Inferior parietal cortex (tissue), 1 donor: ENCODE data around the gene ALPK1.
"Not testable (repeated sequence)": the region's sequence is repeated elsewhere in the genome, so short reads cannot be mapped to it uniquely, and the experiment has no call there.

Source experiments
- DNase-seq: peaks from one replicate; pipeline ENCODE4 v3.0.0-alpha.2; 2016; ENCODE audit errors: extremely low spot score

The ALPK1 gene

DNA sequence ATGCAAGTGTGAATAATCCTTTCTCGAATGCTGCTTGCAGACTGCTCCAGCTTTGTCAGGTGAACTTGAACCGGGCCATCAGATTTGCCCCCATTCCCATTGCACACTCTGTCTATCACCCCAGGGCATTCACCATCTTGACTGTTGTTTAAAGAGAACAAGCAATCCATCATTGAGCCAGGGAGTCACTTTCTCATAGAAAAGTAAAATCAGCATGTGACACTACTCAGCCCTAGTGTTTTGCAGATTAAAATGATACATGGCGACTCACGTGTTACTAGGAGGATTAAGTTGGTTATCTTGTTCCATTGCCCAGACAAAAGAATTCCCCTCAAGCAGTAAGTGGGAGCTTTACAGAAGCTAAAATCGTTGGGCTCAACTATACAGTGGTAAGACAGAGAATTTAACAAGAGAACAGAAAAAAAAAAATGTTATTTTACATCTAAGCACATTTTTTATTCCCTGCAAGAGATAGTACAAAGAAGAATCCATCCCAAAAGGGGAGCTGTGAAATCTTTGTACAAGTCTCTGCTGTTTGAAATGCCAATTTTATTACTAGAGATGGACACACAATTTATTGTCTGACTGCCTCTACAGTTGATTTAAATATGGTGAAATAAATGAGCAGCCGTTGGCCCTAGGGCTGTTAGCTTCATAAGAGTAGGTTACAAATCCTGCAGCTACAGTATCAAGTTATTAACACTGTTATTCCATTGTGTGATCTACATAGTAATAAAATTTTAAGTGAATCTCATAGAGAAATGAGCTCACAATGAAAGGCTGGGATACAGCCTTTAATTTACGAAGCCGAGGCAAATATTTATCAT lies 151.3 kb downstream of the ALPK1 start:
- no peak for DNase-seq

GRCh38 chr4:112449708-112450107 lies 152.5 kb downstream of the ALPK1 start:
- DNase-seq = no peak

- DNase-seq = no peak
These were observed 153.9 kb downstream of the ALPK1 start for GRCh38 chr4:112451104-112451503.

GRCh38 chr4:112451831-112452230 lies 154.7 kb downstream of the ALPK1 start:
- no peak for DNase-seq

- DNase-seq = no peak
These were observed 156.2 kb downstream of the ALPK1 start for GRCh38 chr4:112453321-112453720.

DNA sequence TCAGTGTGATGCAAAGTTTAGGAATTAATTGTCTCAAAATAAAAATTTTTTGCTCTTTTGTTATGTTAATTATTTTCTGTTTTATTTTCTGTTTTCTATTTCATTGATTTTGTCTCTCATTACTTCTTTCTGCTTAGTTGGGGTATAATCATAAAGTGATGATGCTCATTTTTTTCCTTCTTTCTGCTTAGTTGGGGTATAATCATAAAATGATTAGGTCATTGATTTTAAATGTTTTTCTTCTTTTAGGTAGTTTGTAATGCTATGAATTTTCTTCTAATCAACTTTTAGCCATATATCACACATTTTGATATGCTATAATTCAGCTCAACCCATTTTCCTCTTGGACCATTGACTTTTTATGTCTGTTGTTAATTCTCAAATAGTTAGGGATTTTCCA lies 175.1 kb downstream of the ALPK1 start:
- DNase-seq = no peak

DNA sequence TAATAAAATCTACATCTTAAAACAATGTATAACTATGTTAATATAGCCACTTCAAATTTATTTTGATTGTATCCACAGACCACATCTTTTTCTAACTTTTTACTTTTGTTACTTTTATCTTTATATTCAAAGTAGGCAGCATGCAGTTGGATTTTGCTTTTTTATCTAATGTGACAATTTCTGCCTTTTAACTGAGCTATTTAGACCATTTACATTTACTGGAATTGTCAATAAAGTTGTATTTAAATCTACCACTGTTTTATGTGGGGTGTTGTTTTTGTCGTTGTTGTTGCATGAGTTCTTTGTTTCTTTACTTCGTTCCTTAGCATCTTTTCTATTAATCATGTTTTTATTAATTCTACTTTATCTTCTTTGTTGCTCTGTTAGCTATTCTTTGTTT lies 176.8 kb downstream of the ALPK1 start:
- no peak for DNase-seq

DNA sequence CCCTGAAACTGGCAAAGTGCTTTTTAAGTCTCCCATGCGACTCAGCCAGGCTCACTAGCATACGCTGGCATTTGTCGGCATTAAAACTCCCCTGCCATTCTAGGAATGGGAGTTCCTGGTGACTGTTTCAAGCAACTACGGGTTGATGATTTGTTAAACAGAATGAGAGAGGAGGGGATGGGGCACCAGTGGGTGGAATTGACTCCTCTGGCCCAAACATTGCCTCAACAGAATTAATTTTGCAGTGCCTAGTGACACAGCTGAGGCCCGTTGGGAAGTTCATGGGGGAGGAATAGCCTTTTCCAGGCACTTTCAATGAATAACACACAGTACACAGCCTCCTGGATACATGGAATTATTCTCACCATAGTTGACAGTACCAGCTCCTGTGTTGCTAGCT lies 188.8 kb downstream of the ALPK1 start:
- no peak for DNase-seq

DNA sequence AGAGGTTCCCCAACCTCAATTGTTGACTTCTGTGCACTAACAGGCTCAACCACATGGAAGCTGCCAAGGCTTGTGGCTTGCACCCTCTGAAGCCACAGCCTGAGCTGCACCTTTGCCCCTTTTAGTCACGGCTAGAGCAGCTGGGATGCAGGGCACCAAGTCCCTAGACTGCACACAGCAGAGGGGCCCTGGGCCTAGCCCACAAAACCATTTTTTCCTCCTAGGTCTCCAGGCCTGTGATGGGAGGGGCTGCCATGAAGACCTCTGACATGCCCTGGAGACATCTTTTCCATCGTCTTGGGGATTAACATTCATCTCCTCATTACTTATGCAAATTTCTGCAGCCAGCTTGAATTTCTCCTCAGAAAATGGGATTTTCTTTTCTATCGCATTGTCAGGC lies 193.6 kb downstream of the ALPK1 start:
- not testable (repeated sequence) for DNase-seq
